ENCODE data around the gene PRKCQ. TPM values are rescaled to one million over a fixed set of nuclear protein-coding genes. Genes with fewer than 3 reads are reported as not detected.
A peak's percentile ranks its signal among the peaks of the same experiment; 100 is the strongest.

Gene PRKCQ
- under 1 TPM in 1 of 2 donors, not detected in 1; 0.43 TPM for total RNA-seq

- peaks cover 0 to 9% of the 10 kb centered on the region in 2 donors for H3K4me1 ChIP-seq
- H3K9me3 ChIP-seq, result no peaks in the 10 kb centered on the region
- H3K4me3 ChIP-seq, result peak within 1 kb of the TSS; percentile 42 to 55
- no peak within 1 kb of the TSS for H3K27ac ChIP-seq
- no peak for DNase-seq (ENCODE audit: low spot score)
- TF ChIP-seq, protein P1, sequence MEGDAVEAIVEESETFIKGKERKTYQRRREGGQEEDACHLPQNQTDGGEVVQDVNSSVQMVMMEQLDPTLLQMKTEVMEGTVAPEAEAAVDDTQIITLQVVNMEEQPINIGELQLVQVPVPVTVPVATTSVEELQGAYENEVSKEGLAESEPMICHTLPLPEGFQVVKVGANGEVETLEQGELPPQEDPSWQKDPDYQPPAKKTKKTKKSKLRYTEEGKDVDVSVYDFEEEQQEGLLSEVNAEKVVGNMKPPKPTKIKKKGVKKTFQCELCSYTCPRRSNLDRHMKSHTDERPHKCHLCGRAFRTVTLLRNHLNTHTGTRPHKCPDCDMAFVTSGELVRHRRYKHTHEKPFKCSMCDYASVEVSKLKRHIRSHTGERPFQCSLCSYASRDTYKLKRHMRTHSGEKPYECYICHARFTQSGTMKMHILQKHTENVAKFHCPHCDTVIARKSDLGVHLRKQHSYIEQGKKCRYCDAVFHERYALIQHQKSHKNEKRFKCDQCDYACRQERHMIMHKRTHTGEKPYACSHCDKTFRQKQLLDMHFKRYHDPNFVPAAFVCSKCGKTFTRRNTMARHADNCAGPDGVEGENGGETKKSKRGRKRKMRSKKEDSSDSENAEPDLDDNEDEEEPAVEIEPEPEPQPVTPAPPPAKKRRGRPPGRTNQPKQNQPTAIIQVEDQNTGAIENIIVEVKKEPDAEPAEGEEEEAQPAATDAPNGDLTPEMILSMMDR (IDR thresholded peaks at IDR 0.05), result no peak
- H3K36me3 ChIP-seq, result no peaks in the 10 kb centered on the region
- H3K27me3 ChIP-seq, result no peaks in the 10 kb centered on the region
These were observed at the start of gene PRKCQ for GRCh38 chr10:6579904-6580278. PRKCQ (minus strand) TSS chr10:6580276; CDS start chr10:6515135, 65,141 bp downstream.

GRCh38 chr10:6625428-6625827 is 45.4 kb upstream of the PRKCQ start:
- Histone ChIP-seq H3K27me3 (no peaks in the 10 kb centered on the region), H3K4me1 (no peaks in the 10 kb centered on the region), H3K4me3 (no peak overlapping the region), H3K27ac (no peak overlapping the region), H3K9me3 (no peaks in the 10 kb centered on the region), H3K36me3 (no peaks in the 10 kb centered on the region)
- TF ChIP-seq, protein P1 (IDR thresholded peaks at IDR 0.05), result no peak
- no peak for DNase-seq (ENCODE audit: low spot score)

DNA sequence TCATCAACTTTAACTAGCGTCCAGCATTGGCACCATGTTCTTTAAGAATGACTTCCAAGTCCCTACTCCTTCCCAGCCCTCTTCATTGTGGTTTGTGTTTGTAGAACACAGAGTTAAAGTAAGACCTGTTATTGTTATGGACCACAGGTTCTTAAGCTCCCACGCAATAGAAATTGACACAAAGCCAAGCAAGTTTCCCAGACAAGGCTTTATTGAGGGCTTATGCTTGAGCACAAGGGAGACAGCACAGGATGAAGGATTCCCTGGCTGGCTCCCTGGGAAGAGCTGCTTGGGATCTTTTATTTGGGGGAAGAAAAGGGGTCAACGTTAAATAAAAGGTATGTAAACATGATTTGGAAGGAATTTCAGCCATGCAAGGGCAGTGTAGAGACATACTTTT is 44.3 kb upstream of the PRKCQ start:
- DNase-seq (ENCODE audit: low spot score), result no peak
- H3K36me3 ChIP-seq, result no peaks in the 10 kb centered on the region
- TF ChIP-seq, protein P1 (IDR thresholded peaks at IDR 0.05), result no peak
- H3K9me3 ChIP-seq, result no peaks in the 10 kb centered on the region
- H3K4me1 ChIP-seq, result no peaks in the 10 kb centered on the region
- H3K4me3 ChIP-seq, result no peak overlapping the region
- no peaks in the 10 kb centered on the region for H3K27me3 ChIP-seq
- no peak overlapping the region for H3K27ac ChIP-seq

DNA sequence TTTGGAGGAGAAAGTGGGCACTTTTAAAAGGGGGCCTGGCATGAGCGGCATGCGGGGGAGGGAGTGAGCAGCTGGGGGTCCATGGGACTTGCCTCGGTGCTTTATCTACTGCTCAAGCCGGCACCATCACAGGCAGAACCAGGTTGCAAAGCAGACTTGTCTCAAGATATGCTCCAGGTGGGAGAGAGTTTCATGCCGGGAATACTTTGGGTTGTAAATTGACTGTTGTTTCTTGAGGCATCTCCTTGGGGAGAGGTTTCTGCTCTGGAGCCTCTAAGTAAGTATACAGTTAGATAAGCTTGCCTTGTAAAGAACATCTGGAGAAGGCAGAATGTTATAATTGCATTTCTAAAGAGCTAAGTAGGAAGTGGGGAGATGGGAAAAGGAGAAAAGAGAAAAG is 42.8 kb upstream of the PRKCQ start:
- DNase-seq (ENCODE audit: low spot score), result no peak
- no peaks in the 10 kb centered on the region for H3K36me3 ChIP-seq
- H3K4me1 ChIP-seq, result no peaks in the 10 kb centered on the region
- H3K9me3 ChIP-seq, result no peaks in the 10 kb centered on the region
- no peak overlapping the region for H3K4me3 ChIP-seq
- no peaks in the 10 kb centered on the region for H3K27me3 ChIP-seq
- TF ChIP-seq, protein P1 (IDR thresholded peaks at IDR 0.05), result no peak
- H3K27ac ChIP-seq, result no peak overlapping the region

DNA sequence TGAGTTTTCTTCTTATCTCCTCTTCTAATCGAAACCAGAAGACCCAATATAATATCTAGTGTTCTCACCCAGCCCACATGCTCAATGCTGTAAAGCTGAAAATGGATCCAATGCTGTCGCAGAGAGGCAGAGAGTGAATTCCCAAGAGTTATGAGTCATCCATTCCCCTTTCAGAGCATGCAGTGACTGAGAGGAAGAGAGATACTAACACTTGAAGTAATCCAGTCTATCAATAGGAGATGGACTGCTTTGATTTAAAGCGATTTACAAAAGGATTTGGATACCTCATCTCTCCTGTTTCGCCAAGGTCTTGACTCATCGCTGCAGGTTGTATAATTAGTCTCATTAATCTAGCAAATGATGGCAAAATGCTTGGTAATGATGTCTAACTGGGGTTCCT is 41.5 kb upstream of the PRKCQ start:
- H3K9me3 ChIP-seq, result no peaks in the 10 kb centered on the region
- TF ChIP-seq, protein P1 (IDR thresholded peaks at IDR 0.05), result no peak
- H3K27me3 ChIP-seq, result no peaks in the 10 kb centered on the region
- H3K4me3 ChIP-seq, result no peak overlapping the region
- no peak overlapping the region for H3K27ac ChIP-seq
- no peaks in the 10 kb centered on the region for H3K4me1 ChIP-seq
- DNase-seq (ENCODE audit: low spot score), result no peak
- no peaks in the 10 kb centered on the region for H3K36me3 ChIP-seq

DNA sequence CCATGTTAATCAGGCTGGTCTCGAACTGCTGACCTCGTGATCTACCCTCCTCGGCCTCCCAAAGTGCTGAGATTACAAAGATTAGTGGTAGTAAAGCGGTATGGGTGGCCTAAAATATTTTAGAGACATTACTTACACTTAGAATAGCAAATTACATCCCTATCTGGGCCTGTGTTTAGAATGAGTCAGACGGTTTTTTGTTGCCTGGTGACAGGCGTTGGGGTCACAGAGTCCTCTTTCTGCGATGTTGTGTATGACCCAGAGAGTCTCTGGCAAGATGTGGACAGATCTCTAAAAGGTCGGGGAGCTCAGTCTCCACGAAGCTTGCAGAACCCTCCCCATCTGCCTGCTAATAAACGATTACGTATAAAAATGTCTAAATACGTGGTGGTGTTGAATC is 39.6 kb upstream of the PRKCQ start:
- Histone ChIP-seq H3K4me1 (no peaks in the 10 kb centered on the region), H3K27ac (no peak overlapping the region), H3K36me3 (no peaks in the 10 kb centered on the region), H3K27me3 (no peaks in the 10 kb centered on the region), H3K4me3 (no peak overlapping the region), H3K9me3 (no peaks in the 10 kb centered on the region)
- no peak for DNase-seq (ENCODE audit: low spot score)
- TF ChIP-seq, protein P1 (IDR thresholded peaks at IDR 0.05), result no peak

Measured in right atrium auricular region (tissue), 2 donors.